ENCODE results near the gene PCDH7. TPM values are rescaled to one million over a fixed set of nuclear protein-coding genes. Genes with fewer than 3 reads are reported as not detected.

PCDH7 gene
- total RNA-seq, 4 donors from 2014 or later = 23.1 to 56.1 (median 41.0) TPM

DNA sequence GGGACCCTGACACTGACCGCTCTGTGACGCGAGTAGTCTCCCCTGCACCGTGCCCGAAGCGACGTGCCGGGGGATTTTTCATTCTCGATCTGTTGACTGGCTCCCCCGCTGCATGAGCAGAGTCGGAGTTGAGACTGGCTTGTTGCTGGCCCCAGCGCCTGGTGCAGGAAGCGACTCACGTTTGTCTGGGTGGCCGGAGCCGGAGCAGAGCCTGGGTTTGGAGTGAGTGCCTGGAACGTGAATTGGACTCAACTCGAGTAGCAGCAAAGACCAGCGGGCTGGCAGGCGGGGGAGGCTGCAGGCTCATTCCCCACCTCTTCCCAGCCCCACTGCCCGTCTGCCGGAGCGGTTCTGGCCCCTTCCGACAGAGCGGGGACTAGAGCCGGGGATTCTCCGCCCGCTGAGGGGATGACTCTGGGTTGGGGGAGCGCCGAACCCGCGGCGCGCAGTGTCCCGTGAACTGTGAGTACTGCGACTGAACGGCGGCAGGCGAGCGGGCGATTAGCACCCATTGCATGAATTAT, 554 bp downstream of the PCDH7 start:
- intact Hi-C loops (cut with DNase I; ENCODE audit: low total_unique reads) = no loop called here
- peak overlapping the region; percentile 46 for H3K4me3 ChIP-seq (ENCODE audit: low read depth, poor library complexity, severe bottlenecking)
- no peak for TF ChIP-seq POLR2A (IDR thresholded peaks at IDR 0.05)
- TF ChIP-seq, protein P1, sequence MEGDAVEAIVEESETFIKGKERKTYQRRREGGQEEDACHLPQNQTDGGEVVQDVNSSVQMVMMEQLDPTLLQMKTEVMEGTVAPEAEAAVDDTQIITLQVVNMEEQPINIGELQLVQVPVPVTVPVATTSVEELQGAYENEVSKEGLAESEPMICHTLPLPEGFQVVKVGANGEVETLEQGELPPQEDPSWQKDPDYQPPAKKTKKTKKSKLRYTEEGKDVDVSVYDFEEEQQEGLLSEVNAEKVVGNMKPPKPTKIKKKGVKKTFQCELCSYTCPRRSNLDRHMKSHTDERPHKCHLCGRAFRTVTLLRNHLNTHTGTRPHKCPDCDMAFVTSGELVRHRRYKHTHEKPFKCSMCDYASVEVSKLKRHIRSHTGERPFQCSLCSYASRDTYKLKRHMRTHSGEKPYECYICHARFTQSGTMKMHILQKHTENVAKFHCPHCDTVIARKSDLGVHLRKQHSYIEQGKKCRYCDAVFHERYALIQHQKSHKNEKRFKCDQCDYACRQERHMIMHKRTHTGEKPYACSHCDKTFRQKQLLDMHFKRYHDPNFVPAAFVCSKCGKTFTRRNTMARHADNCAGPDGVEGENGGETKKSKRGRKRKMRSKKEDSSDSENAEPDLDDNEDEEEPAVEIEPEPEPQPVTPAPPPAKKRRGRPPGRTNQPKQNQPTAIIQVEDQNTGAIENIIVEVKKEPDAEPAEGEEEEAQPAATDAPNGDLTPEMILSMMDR (IDR thresholded peaks at IDR 0.05) = no peak
- WGBS, 2 donors = 0% methylated on average over 38 to 39 of the region's 41 CpGs
- DNase-seq (ENCODE audit: low spot score in 2 of 2) = peak in 1 of 2 donors; percentile 85

DNA sequence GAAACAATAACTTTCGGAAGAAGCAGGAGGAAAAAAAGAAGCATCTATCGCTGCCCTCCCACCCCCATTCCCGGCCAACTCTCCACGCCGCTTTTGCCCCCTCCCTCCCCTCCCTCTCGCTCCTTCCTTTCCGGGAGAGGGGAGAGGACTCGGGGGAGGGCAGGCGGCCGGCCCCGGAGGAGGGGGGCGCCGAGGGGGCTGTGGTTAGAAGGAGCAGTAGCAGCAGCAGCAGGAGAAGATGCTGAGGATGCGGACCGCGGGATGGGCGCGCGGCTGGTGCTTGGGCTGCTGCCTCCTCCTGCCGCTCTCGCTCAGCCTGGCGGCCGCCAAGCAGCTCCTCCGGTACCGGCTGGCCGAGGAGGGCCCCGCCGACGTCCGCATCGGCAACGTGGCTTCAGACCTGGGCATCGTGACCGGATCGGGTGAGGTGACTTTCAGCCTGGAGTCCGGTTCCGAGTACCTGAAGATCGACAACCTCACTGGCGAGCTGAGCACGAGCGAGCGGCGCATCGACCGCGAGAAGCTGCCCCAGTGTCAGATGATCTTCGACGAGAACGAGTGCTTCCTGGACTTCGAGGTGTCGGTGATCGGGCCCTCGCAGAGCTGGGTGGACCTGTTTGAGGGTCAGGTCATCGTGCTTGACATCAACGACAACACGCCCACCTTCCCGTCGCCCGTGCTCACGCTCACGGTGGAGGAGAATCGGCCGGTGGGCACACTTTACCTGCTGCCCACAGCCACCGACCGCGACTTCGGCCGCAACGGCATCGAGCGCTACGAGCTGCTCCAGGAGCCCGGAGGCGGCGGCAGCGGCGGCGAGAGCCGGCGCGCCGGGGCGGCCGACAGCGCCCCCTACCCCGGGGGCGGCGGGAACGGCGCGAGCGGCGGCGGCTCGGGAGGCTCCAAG, 1.3 kb downstream of the PCDH7 start:
- WGBS, 2 donors = 0 to 2% methylated on average over 42 to 57 of the region's 95 CpGs
- DNase-seq (ENCODE audit: low spot score in 2 of 2) = peak in 1 of 2 donors; percentile 86
- intact Hi-C loops (cut with DNase I; ENCODE audit: low total_unique reads) = no loop called here
- peak overlapping the region; percentile 46 for H3K4me3 ChIP-seq (ENCODE audit: low read depth, poor library complexity, severe bottlenecking)
- TF ChIP-seq, protein P1 (IDR thresholded peaks at IDR 0.05) = no peak
- no peak for TF ChIP-seq POLR2A (IDR thresholded peaks at IDR 0.05)

DNA sequence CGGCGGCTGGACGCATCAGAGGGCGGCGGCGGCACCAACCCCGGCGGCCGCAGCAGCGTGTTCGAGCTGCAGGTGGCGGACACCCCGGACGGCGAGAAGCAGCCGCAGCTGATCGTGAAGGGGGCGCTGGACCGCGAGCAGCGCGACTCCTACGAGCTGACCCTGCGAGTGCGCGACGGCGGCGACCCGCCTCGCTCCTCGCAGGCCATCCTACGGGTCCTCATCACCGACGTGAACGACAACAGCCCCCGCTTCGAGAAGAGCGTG, 1.9 kb downstream of the PCDH7 start:
- peak overlapping the region; percentile 25 for H3K4me3 ChIP-seq (ENCODE audit: low read depth, poor library complexity, severe bottlenecking)
- intact Hi-C loops (cut with DNase I; ENCODE audit: low total_unique reads) = no loop called here
- 8% methylated on average over 25 of the region's 39 CpGs; no CpG with 5 or more reads in 1 of the 2 donors for WGBS, 2 donors
- no peak for DNase-seq (ENCODE audit: low spot score in 2 of 2)
- TF ChIP-seq, protein P1 (IDR thresholded peaks at IDR 0.05) = no peak
- TF ChIP-seq POLR2A (IDR thresholded peaks at IDR 0.05) = no peak

DNA sequence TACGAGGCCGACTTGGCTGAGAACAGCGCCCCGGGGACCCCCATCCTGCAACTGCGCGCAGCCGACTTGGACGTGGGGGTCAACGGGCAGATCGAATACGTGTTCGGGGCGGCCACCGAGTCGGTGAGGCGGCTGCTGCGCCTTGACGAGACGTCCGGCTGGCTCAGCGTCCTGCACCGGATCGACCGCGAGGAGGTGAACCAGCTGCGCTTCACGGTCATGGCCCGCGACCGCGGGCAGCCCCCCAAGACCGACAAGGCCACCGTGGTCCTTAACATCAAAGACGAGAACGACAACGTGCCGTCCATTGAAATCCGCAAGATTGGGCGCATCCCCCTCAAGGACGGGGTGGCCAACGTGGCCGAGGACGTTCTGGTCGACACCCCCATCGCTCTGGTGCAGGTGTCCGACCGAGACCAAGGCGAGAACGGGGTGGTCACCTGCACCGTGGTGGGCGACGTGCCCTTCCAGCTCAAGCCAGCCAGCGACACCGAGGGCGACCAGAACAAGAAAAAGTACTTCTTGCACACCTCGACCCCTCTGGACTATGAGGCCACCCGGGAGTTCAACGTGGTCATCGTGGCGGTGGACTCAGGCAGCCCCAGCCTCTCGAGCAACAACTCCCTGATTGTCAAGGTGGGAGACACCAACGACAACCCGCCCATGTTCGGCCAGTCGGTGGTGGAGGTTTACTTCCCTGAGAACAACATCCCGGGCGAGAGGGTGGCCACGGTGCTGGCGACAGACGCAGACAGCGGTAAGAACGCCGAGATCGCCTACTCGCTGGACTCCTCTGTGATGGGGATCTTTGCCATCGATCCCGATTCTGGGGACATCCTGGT, 2.4 kb downstream of the PCDH7 start:
- WGBS, 2 donors = 21 to 25% methylated on average over 50 to 55 of the region's 77 CpGs
- peak overlapping the region; percentile 25 for H3K4me3 ChIP-seq (ENCODE audit: low read depth, poor library complexity, severe bottlenecking)
- intact Hi-C loops (cut with DNase I; ENCODE audit: low total_unique reads) = no loop called here
- DNase-seq (ENCODE audit: low spot score in 2 of 2) = no peak
- no peak for TF ChIP-seq POLR2A (IDR thresholded peaks at IDR 0.05)
- TF ChIP-seq, protein P1 (IDR thresholded peaks at IDR 0.05) = no peak

DNA sequence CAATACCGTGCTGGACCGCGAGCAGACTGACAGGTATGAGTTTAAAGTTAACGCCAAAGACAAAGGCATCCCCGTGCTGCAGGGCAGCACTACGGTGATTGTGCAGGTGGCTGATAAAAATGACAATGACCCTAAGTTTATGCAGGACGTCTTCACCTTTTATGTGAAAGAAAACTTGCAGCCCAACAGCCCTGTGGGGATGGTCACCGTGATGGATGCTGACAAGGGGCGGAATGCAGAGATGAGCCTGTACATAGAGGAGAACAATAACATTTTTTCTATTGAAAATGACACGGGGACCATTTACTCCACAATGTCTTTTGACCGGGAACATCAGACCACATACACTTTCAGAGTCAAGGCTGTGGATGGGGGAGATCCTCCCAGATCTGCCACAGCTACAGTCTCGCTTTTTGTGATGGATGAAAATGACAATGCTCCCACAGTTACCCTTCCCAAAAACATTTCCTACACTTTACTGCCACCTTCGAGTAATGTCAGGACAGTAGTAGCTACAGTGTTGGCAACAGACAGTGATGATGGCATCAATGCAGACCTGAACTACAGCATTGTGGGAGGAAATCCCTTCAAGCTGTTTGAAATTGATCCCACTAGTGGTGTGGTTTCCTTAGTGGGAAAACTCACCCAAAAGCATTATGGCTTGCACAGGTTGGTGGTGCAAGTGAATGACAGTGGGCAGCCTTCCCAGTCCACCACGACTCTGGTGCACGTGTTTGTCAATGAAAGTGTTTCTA, 3.2 kb downstream of the PCDH7 start:
- H3K4me3 ChIP-seq (ENCODE audit: low read depth, poor library complexity, severe bottlenecking) = no peak overlapping the region
- TF ChIP-seq POLR2A (IDR thresholded peaks at IDR 0.05) = no peak
- TF ChIP-seq, protein P1 (IDR thresholded peaks at IDR 0.05) = no peak
- intact Hi-C loops (cut with DNase I; ENCODE audit: low total_unique reads) = no loop called here
- WGBS, 2 donors = 41 to 44% methylated on average over 13 to 15 of the region's 15 CpGs
- no peak for DNase-seq (ENCODE audit: low spot score in 2 of 2)
